K562 (cell line): ENCODE results near the gene CENPT. TPM values are rescaled to one million over a fixed set of nuclear protein-coding genes. Genes with fewer than 3 reads are reported as not detected.

Source experiments
- ARID3B ChIP-seq: fragments of 250-450 bp; sonication (Bioruptor Pico); IDR thresholded peaks from 2 replicates; pipeline ENCODE4 v1.4.0; 2020; ENCODE audit warnings: borderline replicate concordance
- CBFA2T2 ChIP-seq: fragments of 450-650 bp; conservative IDR thresholded peaks from 2 replicates; pipeline ENCODE4 v1.6.1; 2017; ENCODE audit warnings: mild to moderate bottlenecking
- CHD1 ChIP-seq: fragments of 200-600 bp; sonication (generic); IDR thresholded peaks from one replicate; pipeline ENCODE4 v1.6.1; 2012; ENCODE audit warnings: mild to moderate bottlenecking, moderate library complexity, low read length, inconsistent platforms
- ERF ChIP-seq: fragments of 450-650 bp; formaldehyde crosslinking; IDR thresholded peaks from 2 replicates; pipeline ENCODE4 v1.4.0; 2020; ENCODE audit warnings: mild to moderate bottlenecking, mixed read lengths
- FOXA1 ChIP-seq: fragments of 450-650 bp; IDR thresholded peaks from 2 replicates; pipeline ENCODE4 v1.6.1; 2016; ENCODE audit warnings: mild to moderate bottlenecking, borderline replicate concordance
- GATAD2B ChIP-seq: fragments of 450-650 bp; IDR thresholded peaks from 2 replicates; pipeline ENCODE4 v1.6.1; 2017; ENCODE audit warnings: mild to moderate bottlenecking, borderline replicate concordance
- HNRNPH1 ChIP-seq: fragments of 200-400 bp; formaldehyde crosslinking; optimal IDR thresholded peaks from 2 replicates; pipeline ENCODE3; 2017; ENCODE audit warnings: low read depth, mild to moderate bottlenecking, low read length, moderate library complexity
- JUNB ChIP-seq: fragments of 450-650 bp; formaldehyde crosslinking; conservative IDR thresholded peaks from 2 replicates; pipeline ENCODE4 v1.4.0; 2020; ENCODE audit warnings: mild to moderate bottlenecking
- MYNN ChIP-seq, 2 experiments: sonication (generic); formaldehyde crosslinking in 1 of 2; IDR thresholded peaks; 2 replicates each; pipeline versions ENCODE4 v1.5.0 to v1.6.1; 2016 to 2020; ENCODE audit warnings: antibody characterized with exemption in 1 of 2, missing genetic modification reagents in 1 of 2
- NBN ChIP-seq: fragments of 450-650 bp; IDR thresholded peaks from 2 replicates; pipeline ENCODE4 v1.6.1; 2016; ENCODE audit warnings: low read depth, mild to moderate bottlenecking
- PCBP1 ChIP-seq: fragments of 200-400 bp; formaldehyde crosslinking; IDR thresholded peaks from 2 replicates; pipeline ENCODE4 v1.6.1; 2018; ENCODE audit warnings: mild to moderate bottlenecking, low read depth, low read length; ENCODE audit not compliant: poor library complexity, severe bottlenecking
- POLR2AphosphoS5 ChIP-seq: IDR thresholded peaks from 2 replicates; pipeline ENCODE4 v1.6.1; 2011; ENCODE audit warnings: mild to moderate bottlenecking, low read depth, low read length, moderate library complexity; ENCODE audit not compliant: control insufficient read depth, insufficient read depth
- ZFP30 ChIP-seq: fragments of 250-450 bp; sonication (Bioruptor Pico); IDR thresholded peaks from 2 replicates; pipeline ENCODE4 v1.8.0; 2022; ENCODE audit warnings: moderate library complexity, mild to moderate bottlenecking, inconsistent platforms, borderline replicate concordance
- ZNF280B ChIP-seq: fragments of 250-450 bp; sonication (Bioruptor Pico); IDR thresholded peaks from 2 replicates; pipeline ENCODE4 v1.5.1; 2021; ENCODE audit warnings: mild to moderate bottlenecking
- polyA plus RNA-seq, 8 experiments: library from polyadenylated mRNA; depleted of rRNA in 4 of 8; stranded (reverse) in 5 of 8; unstranded in 3 of 8; fragments of >200 nt; fragmentation: Nextera tagmentation in 2 of 8; fragmentation: Illumina TruSeq in 1 of 8; extraction: Ambion mirVana in 2 of 8; extraction: Trizol in 1 of 8; gene quantifications; 2 replicates each; pipeline versions ENCODE4 v1.2.1 to v1.2.3, GENCODE V29; 2011 to 2014; ENCODE audit warnings: inconsistent platforms in 1 of 8, missing spikeins in 1 of 8
- total RNA-seq, 7 experiments: library from RNA; depleted of rRNA in 6 of 7; stranded (reverse); fragments of >200 nt in 6 of 7; fragmentation: Illumina TruSeq in 2 of 7; extraction: Trizol in 2 of 7; gene quantifications; 2 replicates each; pipeline versions ENCODE4 v1.2.1 to v1.2.3, GENCODE V29; 2011 to 2021; ENCODE audit warnings: low replicate concordance in 1 of 7
- TF ChIP-seq, protein P1 (sequence below): sonication (generic); formaldehyde crosslinking; IDR thresholded peaks from 2 replicates; pipeline ENCODE4 v1.8.1; 2023; ENCODE audit warnings: missing genetic modification reagents, mild to moderate bottlenecking, borderline replicate concordance
- TF ChIP-seq, protein P2 (sequence below): fragments of 250-450 bp; sonication (Bioruptor Pico); IDR thresholded peaks from 2 replicates; pipeline ENCODE4 v1.5.0; 2022; ENCODE audit warnings: mild to moderate bottlenecking

The CENPT gene
- total and polyA plus RNA-seq, 9 of the 15 experiments (the other 6 are each of a cell fraction or from before 2014, with no cell fraction given): 3.6 to 94.2 (median 44.1) TPM

- TF ChIP-seq, protein P1, sequence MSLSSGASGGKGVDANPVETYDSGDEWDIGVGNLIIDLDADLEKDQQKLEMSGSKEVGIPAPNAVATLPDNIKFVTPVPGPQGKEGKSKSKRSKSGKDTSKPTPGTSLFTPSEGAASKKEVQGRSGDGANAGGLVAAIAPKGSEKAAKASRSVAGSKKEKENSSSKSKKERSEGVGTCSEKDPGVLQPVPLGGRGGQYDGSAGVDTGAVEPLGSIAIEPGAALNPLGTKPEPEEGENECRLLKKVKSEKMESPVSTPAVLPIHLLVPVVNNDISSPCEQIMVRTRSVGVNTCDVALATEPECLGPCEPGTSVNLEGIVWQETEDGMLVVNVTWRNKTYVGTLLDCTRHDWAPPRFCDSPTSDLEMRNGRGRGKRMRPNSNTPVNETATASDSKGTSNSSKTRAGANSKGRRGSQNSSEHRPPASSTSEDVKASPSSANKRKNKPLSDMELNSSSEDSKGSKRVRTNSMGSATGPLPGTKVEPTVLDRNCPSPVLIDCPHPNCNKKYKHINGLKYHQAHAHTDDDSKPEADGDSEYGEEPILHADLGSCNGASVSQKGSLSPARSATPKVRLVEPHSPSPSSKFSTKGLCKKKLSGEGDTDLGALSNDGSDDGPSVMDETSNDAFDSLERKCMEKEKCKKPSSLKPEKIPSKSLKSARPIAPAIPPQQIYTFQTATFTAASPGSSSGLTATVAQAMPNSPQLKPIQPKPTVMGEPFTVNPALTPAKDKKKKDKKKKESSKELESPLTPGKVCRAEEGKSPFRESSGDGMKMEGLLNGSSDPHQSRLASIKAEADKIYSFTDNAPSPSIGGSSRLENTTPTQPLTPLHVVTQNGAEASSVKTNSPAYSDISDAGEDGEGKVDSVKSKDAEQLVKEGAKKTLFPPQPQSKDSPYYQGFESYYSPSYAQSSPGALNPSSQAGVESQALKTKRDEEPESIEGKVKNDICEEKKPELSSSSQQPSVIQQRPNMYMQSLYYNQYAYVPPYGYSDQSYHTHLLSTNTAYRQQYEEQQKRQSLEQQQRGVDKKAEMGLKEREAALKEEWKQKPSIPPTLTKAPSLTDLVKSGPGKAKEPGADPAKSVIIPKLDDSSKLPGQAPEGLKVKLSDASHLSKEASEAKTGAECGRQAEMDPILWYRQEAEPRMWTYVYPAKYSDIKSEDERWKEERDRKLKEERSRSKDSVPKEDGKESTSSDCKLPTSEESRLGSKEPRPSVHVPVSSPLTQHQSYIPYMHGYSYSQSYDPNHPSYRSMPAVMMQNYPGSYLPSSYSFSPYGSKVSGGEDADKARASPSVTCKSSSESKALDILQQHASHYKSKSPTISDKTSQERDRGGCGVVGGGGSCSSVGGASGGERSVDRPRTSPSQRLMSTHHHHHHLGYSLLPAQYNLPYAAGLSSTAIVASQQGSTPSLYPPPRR (CRISPR knock-in tag): no peak; the same call in 1 of the 2 replicates
- no peak; the same call in 1 of the 2 replicates for TF ChIP-seq GATAD2B
- no peak for TF ChIP-seq FOXA1
- peak; percentile 85; the same call in 1 of the 2 replicates for TF ChIP-seq POLR2AphosphoS5
- TF ChIP-seq ARID3B: no peak
- TF ChIP-seq, protein P2, sequence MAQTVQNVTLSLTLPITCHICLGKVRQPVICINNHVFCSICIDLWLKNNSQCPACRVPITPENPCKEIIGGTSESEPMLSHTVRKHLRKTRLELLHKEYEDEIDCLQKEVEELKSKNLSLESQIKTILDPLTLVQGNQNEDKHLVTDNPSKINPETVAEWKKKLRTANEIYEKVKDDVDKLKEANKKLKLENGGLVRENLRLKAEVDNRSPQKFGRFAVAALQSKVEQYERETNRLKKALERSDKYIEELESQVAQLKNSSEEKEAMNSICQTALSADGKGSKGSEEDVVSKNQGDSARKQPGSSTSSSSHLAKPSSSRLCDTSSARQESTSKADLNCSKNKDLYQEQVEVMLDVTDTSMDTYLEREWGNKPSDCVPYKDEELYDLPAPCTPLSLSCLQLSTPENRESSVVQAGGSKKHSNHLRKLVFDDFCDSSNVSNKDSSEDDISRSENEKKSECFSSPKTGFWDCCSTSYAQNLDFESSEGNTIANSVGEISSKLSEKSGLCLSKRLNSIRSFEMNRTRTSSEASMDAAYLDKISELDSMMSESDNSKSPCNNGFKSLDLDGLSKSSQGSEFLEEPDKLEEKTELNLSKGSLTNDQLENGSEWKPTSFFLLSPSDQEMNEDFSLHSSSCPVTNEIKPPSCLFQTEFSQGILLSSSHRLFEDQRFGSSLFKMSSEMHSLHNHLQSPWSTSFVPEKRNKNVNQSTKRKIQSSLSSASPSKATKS: no peak
- TF ChIP-seq JUNB (CRISPR knock-in tag): 0 out of 2 replicates have a peak, but pooled peaks have one; percentile 2
- no peak for TF ChIP-seq ZNF280B
- TF ChIP-seq NBN: 0 out of 2 replicates have a peak, but pooled peaks have one; percentile 39
- TF ChIP-seq CHD1: no peak
- TF ChIP-seq ZFP30 (CRISPR knock-in tag): no peak
- TF ChIP-seq CBFA2T2: no peak
- TF ChIP-seq HNRNPH1: no peak
- TF ChIP-seq PCBP1: no peak
- TF ChIP-seq ERF (CRISPR knock-in tag): peak; percentile 94
- peak; percentile 65; the same call in 1 of the 2 replicates for TF ChIP-seq MYNN (IDR thresholded peaks at IDR 0.05)
- TF ChIP-seq MYNN (CRISPR knock-in tag; IDR thresholded peaks at IDR 0.05): no peak
These were observed 25.3 kb upstream of the CENPT start, which contains the start of gene EDC4 (continued) for GRCh38 chr16:67872631-67873434.
